ENCODE data around the gene RIT1.
"Not testable (repeated sequence)": the region's sequence is repeated elsewhere in the genome, so short reads cannot be mapped to it uniquely, and the experiment has no call there.

RIT1 gene

DNA sequence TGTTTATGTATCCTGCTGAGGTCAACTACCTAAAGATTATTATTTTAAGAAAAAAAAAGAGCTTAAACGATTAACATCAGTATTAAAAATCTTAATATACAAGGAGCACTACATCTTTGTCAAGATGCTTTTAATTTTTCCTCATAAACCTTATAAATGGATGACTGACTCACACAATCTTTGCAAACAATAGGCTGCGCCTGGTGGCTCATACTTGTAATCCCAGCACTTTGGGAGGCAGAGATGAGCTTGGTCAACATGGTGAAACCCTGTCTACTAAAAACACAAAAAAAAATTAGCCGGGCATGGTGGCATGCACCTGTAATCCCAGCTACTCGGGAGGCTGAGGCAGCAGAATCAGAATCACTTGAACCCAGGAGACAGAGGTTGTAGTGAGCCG is 21.3 kb upstream of the RIT1 start:
- no peak for DNase-seq

DNA sequence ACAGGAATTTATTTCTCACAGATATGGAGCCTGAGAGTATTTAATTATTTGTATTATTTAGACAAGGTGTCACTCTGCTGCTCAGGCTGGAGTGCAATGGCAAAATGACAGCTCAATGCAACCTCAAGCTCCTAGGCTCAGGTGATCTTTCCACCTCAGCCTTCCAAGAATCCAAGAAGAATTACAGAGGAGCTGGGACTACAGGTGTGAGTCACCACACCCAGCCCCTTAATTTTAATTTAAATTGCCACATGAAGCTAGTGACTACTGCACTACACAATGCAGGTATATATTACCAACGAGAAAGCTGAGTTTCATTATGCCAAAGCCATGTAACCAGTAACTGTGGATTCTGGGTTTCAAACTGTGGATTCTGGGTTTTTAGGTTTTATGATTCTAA is 20.9 kb upstream of the RIT1 start:
- no peak for DNase-seq

DNA sequence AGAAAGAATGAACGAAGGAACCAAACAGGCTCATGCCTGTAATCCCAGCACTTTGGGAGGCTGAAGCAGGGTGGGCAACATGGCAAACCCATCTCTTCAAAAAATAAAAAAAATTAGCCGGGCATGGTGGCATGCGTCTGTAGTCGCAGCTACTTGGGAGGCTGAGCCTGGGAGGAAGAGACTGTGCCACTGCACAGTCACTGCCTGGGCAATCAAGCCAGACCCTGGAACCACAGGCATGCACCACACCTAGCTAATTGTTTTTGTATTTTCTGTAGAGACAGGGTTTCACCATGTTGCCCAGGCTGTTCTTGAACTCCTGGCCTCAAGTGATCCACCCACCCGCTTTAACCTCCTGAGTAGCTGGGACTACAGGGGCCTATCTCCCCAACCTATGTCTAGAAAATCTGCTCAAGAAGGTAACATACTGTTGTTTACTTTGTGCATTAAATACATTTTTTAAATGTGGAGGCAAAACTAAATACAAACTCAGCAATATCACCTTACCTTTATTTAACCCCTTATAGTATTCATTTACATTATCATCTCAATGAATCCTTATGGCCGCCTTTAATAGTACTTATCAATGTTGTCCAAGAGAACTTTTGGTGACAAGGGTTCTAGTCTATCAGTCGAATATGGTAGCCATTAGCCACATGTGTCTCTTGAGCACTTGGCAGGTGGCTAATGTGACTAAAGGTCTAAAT is 20.3 kb upstream of the RIT1 start:
- DNase-seq, result no peak

DNA sequence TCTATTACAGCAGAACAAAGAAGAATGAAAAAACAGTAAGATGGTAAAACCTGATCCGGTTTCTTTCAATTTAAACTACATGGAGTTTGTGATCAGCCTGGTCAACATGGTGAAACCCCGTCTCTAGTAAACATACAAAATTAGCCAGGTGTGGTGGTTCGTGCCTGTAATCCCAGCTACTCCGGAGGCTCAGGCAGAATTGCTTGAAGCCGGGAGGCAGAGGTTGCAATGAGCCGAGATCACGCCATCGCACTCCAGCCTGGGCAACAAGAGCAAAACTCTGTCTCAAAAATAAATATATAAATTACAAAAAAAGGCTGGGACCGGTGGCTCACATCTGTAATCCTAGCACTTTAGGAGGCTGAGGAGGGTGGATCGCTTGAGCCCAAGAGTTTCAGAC is 19.6 kb upstream of the RIT1 start:
- not testable (repeated sequence) for DNase-seq

DNA sequence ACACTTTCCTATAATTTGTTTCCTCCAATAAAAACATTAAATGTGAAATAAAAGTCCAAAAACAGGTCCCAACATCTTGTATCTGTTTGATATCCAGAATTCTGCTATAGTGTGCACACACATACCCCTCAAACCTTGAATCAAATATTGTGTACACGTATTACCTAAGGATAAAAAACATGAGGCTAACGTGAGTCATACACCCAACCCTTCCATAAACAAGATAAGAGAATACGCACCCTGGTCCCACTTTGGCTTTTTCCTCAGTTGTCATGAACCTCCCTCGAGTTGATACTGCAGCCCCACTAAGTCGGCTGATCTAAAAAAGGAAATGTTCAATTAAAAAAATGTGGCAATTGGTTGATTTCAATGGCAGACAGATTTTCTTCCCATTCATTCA is 17.9 kb upstream of the RIT1 start:
- no peak for DNase-seq

DNA sequence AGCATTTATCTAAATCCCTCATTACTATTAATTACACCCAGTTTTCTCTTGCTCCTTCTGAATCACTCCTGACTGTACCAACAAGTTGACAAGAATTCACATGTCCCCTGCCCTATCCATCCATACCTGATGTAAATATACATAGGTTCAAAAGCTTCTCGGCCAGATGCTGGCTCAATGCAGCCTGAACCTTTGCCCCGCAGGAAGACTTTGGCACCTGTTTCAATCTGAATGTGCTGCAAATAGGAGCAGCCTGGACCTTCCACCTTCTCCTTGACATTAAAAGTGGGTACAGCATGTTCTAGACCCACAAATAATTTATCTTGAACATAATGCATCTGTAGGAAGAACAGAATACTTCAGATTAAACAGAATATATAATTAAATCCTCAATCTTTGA is 14.4 kb upstream of the RIT1 start:
- no peak for DNase-seq

DNA sequence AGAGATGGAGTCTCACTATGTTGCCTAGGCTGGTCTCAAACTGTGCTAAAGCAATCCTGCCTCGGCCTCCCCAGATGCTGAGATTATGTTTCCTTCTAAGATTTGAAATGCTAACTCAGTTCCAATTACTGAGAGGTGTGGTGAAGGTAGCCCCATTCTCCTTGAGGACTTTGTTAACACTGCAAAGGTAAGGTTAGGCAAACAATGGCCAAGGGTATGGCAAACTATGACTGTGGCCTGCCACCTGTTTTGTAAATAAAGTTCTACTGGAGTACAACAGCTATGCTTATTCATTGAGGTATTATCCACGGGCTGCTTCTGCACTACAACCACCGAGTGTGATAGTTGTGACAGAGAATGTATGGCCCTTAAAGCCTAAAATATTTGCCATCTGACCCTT is 9.6 kb upstream of the RIT1 start:
- DNase-seq, result no peak

DNA sequence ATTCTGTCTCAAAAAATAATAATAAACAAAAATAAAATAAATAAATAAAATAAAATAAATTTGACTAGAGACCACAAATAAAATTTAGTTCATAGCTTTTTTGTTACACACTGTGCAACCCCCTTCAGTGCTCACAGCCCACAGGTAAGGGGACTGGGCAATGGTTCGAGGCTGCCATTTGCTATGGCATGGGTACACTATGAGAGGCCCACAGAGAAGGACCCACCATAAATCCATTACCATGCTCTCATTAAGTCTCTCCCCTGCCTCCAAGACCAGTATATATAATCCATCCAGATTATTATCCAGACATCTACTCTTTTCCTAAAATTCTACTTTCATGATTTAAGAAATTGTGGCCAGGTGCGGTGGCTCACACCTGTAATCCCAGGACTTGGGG is 8.7 kb upstream of the RIT1 start:
- DNase-seq, result no peak

DNA sequence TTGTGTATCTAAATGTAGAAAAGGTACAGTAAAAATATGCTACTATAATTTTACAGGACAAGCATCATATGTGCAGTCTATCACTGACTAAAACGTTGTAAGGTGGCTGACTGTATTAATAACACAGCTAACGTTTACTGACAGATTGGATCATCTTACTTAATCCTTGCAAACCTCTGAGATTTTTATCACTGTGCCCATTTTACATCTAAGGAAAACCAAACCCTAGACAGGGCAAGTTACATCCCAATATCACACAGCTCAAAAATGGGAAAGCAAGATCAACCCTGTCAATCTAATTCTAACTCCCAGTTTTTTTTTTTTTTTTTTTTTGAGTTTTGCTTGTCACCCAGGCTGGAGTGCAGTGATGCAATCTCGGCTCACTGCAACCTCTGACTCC is 7.5 kb upstream of the RIT1 start:
- no peak for DNase-seq

DNA sequence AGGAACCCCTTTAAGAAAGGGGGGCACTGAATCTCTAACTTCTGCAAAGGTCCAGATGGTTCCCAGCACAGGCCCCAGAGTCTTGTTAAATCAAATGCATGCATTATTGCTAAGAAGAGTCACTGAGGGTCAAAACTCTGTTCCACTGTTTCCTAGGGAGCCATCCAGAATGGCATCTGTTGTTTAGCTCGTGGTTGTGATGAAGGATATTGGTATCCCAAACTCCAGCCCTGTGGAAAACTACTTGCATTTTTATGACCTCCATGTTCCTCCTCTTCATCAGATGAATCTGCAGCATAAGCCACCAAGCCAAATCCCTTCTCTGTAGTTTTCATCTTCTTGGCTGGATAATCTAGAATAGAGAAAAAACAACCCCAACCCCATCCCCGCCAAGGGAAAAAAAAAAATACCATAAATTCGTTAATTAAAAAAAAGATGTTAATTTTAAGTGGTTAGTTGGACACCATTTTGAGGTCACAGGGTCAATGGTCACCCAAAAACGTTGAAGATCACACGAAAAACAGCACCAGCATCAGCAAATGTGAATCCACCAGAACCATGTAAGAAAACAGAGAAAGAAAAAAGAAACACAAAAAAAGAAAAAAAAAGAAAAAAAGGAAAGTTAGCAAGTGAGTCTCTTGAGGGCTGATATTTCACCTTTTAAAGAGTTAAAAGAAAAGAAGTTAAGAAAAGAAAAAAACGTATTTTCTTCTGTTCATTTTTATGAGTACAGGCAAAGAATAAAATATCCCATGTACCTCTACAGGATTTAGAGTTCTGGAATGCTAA is 3.0 kb upstream of the RIT1 start:
- no peak for DNase-seq

DNA sequence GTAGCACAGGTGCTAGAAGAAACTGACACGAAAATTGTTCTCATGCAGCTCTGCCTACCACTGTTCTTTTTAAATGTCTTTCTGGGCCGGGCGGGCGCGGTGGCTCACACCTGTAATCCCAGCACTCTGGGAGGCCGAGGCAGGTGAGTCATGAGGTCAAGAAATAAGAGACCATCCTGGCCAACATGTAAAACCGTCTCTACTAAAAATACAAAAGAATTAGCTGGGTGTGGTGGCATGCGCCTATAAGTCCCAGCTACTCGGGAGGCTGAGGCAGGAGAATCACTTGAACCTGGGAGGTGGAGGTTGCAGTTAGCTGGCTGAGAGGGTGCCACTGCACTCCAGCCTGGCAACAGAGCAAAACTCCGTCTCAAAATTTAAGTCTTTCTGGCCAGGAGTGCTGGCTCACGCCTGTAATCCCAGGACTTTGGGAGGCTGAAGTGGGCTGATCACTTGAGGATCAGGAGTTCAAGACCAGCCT is 947 bp upstream of the RIT1 start:
- DNase-seq, result no peak

DNA sequence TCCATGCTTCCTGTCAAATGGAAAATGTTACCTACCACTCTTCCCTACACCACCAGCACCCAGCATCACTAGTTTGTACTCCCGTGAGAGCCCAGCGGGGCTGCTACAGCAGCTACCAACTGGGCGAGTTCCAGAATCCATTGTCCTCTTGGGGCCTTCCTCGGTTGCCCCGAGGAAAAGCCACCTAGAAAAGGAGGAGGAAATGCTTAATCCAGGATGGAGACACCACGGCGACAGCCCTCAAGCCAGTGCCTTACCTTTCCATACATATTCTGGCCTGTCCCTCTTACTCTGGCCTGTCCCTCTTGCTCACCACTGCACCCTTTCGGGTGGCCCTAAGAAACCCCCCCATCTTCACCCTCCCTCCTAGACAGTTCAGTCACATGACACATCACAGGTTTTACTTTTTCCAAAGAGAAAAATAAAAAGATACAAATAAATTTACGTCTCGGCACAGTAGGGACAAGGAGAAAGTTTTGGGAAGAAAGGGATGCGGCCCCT is 478 bp downstream of the RIT1 start:
- DNase-seq, result no peak

DNA sequence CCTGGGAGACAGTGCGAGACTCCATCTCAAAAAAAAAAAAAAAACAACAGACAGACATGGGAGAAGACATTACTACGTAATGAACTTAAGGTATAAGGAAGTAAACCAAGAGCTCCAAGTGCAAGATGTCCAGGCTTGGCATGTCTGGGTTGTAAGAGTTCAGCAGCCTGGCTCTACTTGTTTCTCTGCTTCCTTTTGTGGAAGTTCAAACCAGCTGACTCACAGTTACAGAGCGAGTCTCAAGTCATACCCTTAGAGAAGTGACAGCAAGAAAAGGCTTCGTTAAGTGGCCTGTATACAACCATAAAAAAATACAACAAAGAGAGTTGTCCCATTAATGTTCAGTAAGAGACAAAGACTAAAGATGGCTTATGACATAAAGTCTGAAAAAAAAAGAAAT is 1.3 kb downstream of the RIT1 start:
- DNase-seq, result no peak

DNA sequence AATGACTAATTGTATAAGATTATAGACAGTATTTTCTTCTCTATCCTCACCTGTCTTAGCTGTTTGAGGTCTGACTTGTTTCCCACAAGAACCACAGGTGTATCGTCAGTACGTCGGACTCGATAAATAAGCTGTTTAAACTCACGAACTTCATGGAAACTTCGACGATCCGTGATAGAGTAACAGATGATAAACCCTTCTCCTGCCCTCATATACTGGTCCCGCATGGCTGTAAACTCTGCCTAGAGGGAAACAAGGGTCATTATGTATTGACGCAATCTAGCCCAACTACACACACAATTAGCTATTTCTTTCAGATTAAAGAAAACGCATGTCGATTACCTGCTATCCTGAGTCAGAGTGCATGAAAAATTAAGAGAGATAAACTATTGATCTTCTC is 6.9 kb downstream of the RIT1 start:
- no peak for DNase-seq

DNA sequence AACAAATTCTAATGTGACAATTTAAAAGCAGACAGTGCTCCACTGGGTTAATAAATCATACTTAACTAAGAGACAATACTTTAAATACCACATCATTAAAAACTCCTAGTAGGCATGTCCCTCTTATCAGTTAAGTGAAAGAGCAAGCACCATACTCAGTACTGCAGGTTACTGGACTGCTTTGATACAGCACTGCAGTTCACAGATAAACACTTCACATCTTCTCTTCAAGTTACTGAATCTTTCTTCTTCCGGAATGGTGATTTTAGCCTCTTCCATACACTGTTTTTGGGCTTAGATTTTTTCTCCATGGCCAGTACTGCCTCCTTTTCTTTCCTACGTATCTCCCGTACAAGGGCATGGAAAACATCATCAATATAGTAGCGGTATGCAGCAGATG is 11.0 kb downstream of the RIT1 start:
- DNase-seq, result no peak

DNA sequence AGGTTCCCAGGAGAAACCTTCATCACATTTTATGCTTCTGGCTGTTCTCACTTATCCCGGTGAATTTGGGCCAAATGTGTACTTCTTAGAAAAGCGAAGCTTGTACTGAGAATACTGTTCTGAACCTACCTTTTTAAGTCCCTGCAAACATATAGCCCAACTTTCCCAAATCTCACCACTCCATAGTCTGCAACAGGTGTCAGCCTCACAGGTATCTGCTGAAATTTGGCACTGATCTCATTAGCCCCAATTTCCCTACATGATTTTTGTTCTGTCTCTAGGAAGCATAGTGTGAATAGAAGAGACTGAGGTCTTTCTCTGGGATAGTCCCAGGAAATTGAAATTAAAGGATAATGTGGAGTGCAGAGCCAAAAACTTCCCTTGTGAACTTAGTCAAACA is 11.5 kb downstream of the RIT1 start:
- DNase-seq, result no peak

DNA sequence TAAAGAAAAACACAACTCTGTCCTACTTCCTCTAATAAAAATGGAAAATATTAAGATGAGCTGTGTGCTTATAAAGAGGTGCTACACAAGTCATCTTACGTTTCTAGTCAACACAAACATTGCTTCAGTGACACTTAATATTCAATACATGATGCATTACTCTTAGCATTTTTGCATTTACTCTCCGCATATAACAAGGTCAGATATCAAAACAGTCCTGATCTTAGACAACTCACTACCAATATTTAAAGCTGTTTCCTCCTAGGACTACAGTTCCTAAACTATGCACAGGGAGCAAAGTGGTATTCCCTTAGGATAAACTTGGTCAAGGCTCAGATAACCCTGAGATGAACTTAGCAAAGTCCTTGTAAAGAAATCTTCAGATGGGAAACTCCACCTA is 12.3 kb downstream of the RIT1 start:
- DNase-seq, result no peak

DNA sequence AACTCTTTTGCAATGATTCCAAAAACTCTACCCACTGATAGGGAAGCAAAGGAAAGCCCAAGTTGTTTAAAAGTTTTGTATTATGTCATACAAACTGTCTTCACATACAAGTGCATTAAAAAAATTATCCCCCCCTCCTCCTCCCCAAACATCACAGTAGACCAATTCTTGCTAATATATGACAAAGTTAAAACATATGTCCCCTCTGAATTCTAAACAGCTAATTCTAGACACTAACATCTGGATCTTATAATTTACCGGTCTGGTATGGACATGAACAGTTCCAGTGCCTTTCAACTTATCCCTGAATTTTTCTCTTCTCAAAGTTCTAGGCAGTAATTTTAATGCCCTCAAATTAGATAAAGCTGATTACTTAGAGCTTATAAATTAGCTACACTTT is 13.4 kb downstream of the RIT1 start:
- DNase-seq, result no peak

DNA sequence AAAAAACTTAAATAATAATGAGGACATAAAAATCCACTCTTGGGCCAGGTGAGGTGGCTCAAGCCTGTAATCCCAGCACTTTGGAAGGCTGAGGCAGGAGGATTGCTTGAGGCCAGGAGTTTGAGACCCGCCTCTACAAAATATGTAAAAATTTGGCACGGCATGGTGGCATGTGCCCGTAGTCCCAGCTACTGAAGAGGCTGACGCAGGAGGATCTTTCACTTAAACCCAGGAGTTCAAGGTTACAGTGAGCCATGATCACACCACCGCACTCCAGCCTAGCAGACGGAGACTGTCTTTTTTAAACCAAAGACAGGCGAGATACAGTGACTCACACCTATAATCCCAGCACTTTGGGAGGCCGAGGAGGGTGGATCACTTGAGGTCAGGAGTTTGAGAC is 14.7 kb downstream of the RIT1 start:
- DNase-seq, result not testable (repeated sequence)

DNA sequence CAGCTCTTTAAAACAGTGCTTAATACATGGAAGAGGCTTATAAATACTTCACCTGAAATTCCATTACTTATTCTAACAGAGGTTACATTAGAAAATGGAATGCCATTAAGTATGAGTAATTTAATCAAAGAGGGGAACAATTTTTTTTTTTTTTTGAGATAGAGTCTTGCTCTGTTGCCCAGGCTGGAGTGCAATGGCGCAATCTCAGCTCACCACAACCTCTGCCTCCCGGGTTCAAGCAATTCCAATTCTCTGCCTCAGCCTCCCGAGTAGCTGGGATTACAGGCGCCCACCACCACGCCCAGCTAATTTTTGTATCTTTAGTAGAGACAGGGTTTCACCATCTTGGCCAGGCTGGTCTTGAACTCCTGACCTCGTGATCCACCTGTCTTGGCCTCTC is 15.5 kb downstream of the RIT1 start:
- DNase-seq, result not testable (repeated sequence)

DNA sequence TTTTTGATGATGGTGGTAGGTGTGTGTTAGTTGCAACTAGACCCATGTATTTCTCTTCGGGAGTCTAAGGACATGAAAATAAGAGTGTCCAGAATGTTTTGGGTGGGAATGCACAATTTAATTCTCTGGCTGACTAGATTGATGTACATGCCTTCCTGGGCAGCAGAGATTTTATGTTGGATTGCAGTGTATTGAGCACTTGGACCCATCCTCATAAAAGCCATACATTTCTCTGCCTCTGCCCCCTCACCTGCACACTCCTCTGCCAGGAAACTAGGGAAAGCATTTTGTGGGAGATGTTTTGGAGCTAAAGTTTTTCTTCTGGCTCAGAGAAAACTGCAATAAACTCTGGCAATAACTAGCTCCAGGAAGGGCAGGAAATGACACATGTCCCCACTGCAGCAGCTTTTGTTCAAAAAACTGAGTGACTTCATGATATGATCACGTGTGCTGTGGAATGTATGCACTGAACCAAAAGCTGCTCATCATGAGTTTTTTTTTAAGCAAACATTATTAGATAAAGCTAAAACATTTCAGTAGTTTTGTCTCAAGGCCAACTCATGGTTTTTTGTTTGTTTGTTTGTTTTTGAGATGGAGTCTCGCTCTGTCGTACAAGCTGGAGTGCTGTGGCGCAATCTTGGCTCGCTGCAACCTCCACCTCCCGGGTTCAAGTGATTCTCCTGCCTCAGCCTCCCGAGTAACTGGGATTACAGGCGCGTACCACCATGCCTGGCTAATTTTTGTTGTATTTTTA is 17.6 kb downstream of the RIT1 start:
- DNase-seq, result peak; percentile 5

DNA sequence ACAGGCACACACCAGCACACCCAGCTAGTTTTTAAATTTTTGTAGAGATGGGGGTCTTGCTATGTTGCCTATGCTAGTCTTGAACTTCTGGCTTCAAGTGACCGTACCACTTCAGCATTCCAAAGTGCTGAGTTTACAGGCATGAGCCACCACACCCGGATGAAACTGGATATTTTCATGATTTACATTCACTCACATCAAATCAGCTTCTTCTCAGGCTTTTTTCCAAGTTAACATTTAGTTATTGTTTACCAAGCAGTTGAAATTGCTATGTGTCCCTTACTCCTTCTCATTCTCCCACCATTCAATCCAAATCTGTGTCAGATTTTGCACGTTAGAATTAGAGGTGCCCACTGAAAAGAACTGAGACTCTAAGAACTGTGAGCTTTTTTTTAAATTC is 18.4 kb downstream of the RIT1 start:
- DNase-seq, result no peak

DNA sequence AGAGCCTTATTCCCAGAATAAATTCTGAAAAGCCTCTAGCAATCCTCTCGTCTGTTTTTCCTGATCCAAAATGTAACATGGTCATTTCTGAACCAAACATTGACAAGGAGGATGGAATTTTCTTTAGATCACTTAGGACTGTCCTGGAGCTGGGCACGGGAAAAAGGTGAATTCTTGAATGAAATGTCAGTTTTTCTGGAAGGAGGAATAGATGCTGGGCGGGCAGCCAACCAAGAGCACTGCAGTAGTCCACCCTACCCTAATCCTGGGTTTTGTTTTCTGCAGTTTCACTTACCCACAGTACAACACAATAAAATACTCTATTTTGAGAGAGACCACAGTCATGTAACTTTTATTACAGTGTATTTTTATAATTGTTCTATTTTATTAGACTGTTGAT is 20.9 kb downstream of the RIT1 start:
- no peak for DNase-seq

DNA sequence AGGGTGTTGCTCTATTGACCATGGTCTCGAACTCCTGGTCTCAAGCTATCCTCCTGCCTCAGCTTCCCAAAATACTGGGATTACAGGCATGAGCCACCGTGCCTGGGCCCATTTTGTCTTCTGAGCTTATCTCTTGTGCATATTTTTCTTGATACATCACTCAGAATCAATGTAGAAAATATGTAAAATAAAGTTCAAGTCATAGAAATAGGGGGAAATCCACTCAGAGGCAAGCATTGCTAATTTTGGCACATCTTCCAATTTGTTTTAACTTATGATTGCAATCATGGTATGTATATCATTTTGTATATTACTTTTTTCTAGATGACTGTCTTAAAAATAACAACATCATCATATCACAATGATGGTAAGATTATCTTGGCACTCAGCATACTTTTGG is 21.6 kb downstream of the RIT1 start:
- DNase-seq, result no peak

All from activated gamma-delta T cell treated with Interleukin-2 at 50 U/mL for 16 hours (primary cell).